Neuronal stem cell (in vitro differentiated cells): ENCODE data around the gene EPHA1.
A peak's percentile ranks its signal among the peaks of the same experiment; 100 is the strongest.
"Not testable (repeated sequence)": the region's sequence is repeated elsewhere in the genome, so short reads cannot be mapped to it uniquely, and the experiment has no call there.

Experiments
- DNase-seq: peaks from one replicate; pipeline ENCODE4 v3.0.0-alpha.2; 2013; ENCODE audit warnings: low spot score
- H2AFZ ChIP-seq: one replicate; pipeline ENCODE4 v1.6.1; 2013; ENCODE audit warnings: mild to moderate bottlenecking, low read length, inconsistent platforms
- H2AK5ac ChIP-seq: 2 replicates; pipeline ENCODE4 v1.6.1; 2013; ENCODE audit warnings: low read depth, mild to moderate bottlenecking, inconsistent platforms, low read length, moderate library complexity, mixed read lengths
- H2BK120ac ChIP-seq: 2 replicates; pipeline ENCODE4 v1.6.1; 2013; ENCODE audit warnings: low read depth, mild to moderate bottlenecking, inconsistent platforms, low read length, moderate library complexity, mixed read lengths
- H2BK12ac ChIP-seq: one replicate; pipeline ENCODE4 v1.6.1; 2013; ENCODE audit warnings: low read length, inconsistent platforms
- H2BK15ac ChIP-seq: 2 replicates; pipeline ENCODE4 v1.6.1; 2013; ENCODE audit warnings: mild to moderate bottlenecking, low read length, inconsistent platforms, mixed read lengths
- H2BK5ac ChIP-seq: one replicate; pipeline ENCODE4 v1.6.1; 2013; ENCODE audit warnings: inconsistent platforms, mild to moderate bottlenecking, low read length, moderate library complexity
- H3K14ac ChIP-seq: one replicate; pipeline ENCODE4 v1.6.1; 2013; ENCODE audit warnings: low read length, inconsistent platforms
- H3K18ac ChIP-seq: 2 replicates; pipeline ENCODE4 v1.6.1; 2013; ENCODE audit warnings: low read length, inconsistent platforms
- H3K23ac ChIP-seq: 2 replicates; pipeline ENCODE4 v1.6.1; 2013; ENCODE audit warnings: low read depth, mild to moderate bottlenecking, mixed read lengths, low read length, inconsistent platforms; ENCODE audit not compliant: poor library complexity
- H3K27ac ChIP-seq: replicated peaks from 3 replicates; pipeline ENCODE4 v1.5.1; 2013; ENCODE audit warnings: low read length, inconsistent platforms
- H3K27me3 ChIP-seq, 3 experiments: 2 replicates each; pipeline ENCODE4 v1.6.1; 2013; ENCODE audit warnings: low read length in 3 of 3, mild to moderate bottlenecking in 2 of 3, inconsistent platforms in 1 of 3, low read depth in 1 of 3, mixed read lengths in 1 of 3, moderate library complexity in 1 of 3; ENCODE audit not compliant: control insufficient read depth in 3 of 3, insufficient read depth in 3 of 3
- H3K36me3 ChIP-seq, 2 donors: replicated peaks in 1 of 2; 2 replicates each; pipeline ENCODE4 v1.6.1; 2013; ENCODE audit warnings: low read length in 2 of 2; ENCODE audit not compliant: control insufficient read depth in 2 of 2, insufficient read depth in 2 of 2
- H3K4ac ChIP-seq: 2 replicates; pipeline ENCODE4 v1.6.1; 2013; ENCODE audit warnings: inconsistent platforms, mild to moderate bottlenecking, low read length, moderate library complexity
- H3K4me1 ChIP-seq, 2 donors: 1 replicate in 1 of 2; 2 replicates in 1 of 2; pipeline ENCODE4 v1.6.1; 2013; ENCODE audit warnings: low read length in 2 of 2, low read depth in 1 of 2; ENCODE audit not compliant: control insufficient read depth in 2 of 2, insufficient read depth in 1 of 2
- H3K4me2 ChIP-seq: one replicate; pipeline ENCODE4 v1.6.1; 2013; ENCODE audit warnings: mild to moderate bottlenecking, low read length, inconsistent platforms; ENCODE audit not compliant: insufficient read depth, poor library complexity, severe bottlenecking
- H3K4me3 ChIP-seq, 2 donors: 2 replicates each; pipeline ENCODE4 v1.5.1; 2013; ENCODE audit warnings: low read length in 2 of 2, mild to moderate bottlenecking in 2 of 2, inconsistent platforms in 1 of 2, moderate library complexity in 1 of 2
- H3K79me1 ChIP-seq: one replicate; pipeline ENCODE4 v1.6.1; 2013; ENCODE audit warnings: low read depth, mild to moderate bottlenecking, inconsistent platforms, low read length, moderate library complexity
- H3K9ac ChIP-seq: one replicate; pipeline ENCODE4 v1.6.1; 2013; ENCODE audit warnings: mild to moderate bottlenecking, low read depth, low read length, inconsistent platforms; ENCODE audit not compliant: poor library complexity
- H3K9me3 ChIP-seq, 2 donors: replicated peaks in 1 of 2; 2 replicates each; pipeline versions ENCODE3 to v1.6.1; 2013; ENCODE audit warnings: low read length in 2 of 2, mild to moderate bottlenecking in 2 of 2, inconsistent platforms in 1 of 2, low read depth in 1 of 2, mixed read lengths in 1 of 2, moderate library complexity in 1 of 2; ENCODE audit not compliant: control insufficient read depth in 2 of 2, insufficient read depth in 1 of 2
- H4K8ac ChIP-seq: one replicate; pipeline ENCODE4 v1.6.1; 2013; ENCODE audit warnings: low read depth, mild to moderate bottlenecking, inconsistent platforms, low read length, moderate library complexity
- H4K91ac ChIP-seq: one replicate; pipeline ENCODE4 v1.6.1; 2013; ENCODE audit warnings: low read length, low read depth, mild to moderate bottlenecking, inconsistent platforms; ENCODE audit not compliant: poor library complexity
- WGBS, 2 donors: extraction: QIAGEN DNeasy Blood & Tissue Kit; methylation state at CpG; one replicate each; pipeline ENCODE4 v1.1.7; 2013; ENCODE audit warnings: missing lambda C conversion rate in 2 of 2, mixed read lengths in 1 of 2; ENCODE audit not compliant: insufficient read length in 2 of 2, insufficient replicate concordance in 1 of 2; ENCODE audit errors: extremely low coverage in 2 of 2; 5-methylcytosine and 5-hydroxymethylcytosine counted together

The EPHA1 gene

DNA sequence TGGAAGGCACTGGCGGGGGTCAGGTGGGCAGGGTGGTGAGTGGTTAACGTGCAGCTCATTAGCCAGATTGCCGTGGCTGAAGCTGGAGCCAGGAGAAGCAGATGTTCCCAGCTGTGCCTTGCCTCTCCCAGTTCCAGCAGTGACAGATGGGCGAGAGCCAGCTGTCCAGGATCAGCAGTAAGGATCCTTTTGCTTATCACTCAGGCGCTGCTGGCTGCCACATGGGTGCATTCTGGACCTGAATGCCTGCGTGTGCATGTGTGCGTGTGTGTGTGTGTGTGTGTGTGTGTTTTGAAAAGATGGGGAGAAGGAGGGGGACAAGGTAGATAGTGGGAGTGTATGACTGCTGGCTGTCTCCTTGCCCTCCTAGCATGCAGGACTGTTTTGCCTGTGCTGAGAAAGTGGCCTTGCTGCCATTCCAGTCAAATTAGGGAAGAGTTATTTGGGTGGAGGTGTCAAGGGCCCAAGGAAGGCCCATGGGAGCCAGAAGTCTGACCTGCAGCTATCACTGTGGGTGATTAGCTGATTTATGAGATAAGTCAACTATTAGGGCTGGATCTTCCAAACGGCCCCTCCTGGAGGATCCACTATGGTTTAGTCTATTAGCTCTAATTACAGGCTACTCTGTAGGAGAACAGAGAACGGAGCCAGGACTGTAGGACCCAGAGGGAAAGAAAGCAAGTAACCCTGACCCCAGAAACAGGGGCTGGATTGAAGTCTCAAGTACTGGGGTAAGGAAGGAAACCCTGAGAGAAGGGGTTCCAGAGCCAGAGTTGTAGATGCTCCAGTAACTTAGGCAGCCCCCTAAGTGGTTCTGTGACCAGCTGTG, 3.3 kb downstream of the EPHA1 start:
- Histone ChIP-seq H2BK12ac (no peak overlapping the region), H3K36me3 (no peaks in the 10 kb centered on the region), H3K4me3 (no peak overlapping the region), H2BK15ac (no peak overlapping the region), H3K79me1 (no peaks in the 10 kb centered on the region), H3K9ac (peak overlapping the region; percentile 30), H3K9me3 (no peaks in the 10 kb centered on the region), H2AK5ac (peak overlapping the region; percentile 33), H3K4me1 (peaks cover 9 to 15% of the 10 kb centered on the region in 2 donors), H3K27me3 (peaks cover 0 to 11% (median 0%) of the 10 kb centered on the region in 3 experiments), H2BK120ac (no peak overlapping the region), H2BK5ac (no peak overlapping the region), H3K14ac (no peak overlapping the region), H3K23ac (no peak overlapping the region), H3K4me2 (no peak overlapping the region), H4K8ac (no peak overlapping the region), H2AFZ (peak overlapping the region; percentile 51), H4K91ac (no peak overlapping the region), H3K4ac (no peak overlapping the region), H3K18ac (no peak overlapping the region), H3K27ac (no peak overlapping the region)
- no peak for DNase-seq
- WGBS, 2 donors, result no CpG with 5 or more reads among the region's 9 CpGs

DNA sequence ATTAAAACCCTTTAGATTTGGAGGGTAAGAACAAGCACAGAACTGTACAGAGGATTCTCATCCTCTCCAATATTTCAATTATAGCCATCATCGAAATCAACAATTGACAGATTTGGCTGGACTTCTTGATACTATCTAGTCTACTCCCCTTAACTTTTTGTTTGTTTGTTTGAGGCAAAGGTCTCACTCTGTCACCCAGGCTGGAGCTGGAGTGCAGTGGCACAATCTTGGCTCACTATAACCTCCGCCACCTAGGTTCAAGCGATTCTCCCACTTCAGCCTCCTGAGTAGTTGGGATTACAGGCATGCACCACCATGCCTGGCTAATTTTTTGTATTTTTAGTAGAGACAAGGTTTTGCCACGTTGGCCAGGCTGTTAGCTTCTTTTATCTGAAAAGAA, 6.4 kb downstream of the EPHA1 start:
- not testable (repeated sequence) for H3K23ac ChIP-seq, H3K27me3 ChIP-seq, H2BK15ac ChIP-seq, H3K4me1 ChIP-seq, H3K9me3 ChIP-seq, H3K14ac ChIP-seq, H2BK5ac ChIP-seq, H3K4me2 ChIP-seq, H3K79me1 ChIP-seq, H3K27ac ChIP-seq, H3K4me3 ChIP-seq, H3K18ac ChIP-seq, H2BK12ac ChIP-seq, H2AFZ ChIP-seq, H2AK5ac ChIP-seq, H3K9ac ChIP-seq, H4K8ac ChIP-seq, H3K36me3 ChIP-seq, DNase-seq, H4K91ac ChIP-seq, H2BK120ac ChIP-seq, H3K4ac ChIP-seq
- WGBS, 2 donors, result no CpG with 5 or more reads among the region's 4 CpGs

DNA sequence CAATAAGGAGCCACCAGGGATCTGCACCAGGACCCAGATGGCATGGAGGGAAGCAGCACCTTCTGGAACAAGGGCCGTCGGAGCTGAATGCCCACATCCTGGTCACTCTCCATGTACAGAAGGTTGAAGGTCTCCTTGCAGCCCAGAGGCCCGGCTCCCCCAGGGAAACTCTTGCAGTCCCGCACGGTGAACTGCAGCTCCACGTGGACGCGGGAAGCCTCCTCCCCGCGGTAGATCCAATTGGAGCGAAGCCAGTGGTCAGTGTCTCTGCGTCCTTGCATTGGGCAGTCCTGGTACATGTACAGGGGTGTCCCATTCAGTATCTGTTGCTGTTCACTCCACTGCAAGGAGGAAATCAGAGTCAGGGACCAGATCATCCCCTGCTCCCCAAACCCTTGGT, 7.4 kb downstream of the EPHA1 start:
- Histone ChIP-seq H3K4me1 (peaks cover 2 to 9% of the 10 kb centered on the region in 2 donors), H3K36me3 (no peaks in the 10 kb centered on the region), H3K9me3 (no peaks in the 10 kb centered on the region), H4K91ac (no peak overlapping the region), H2BK12ac (no peak overlapping the region), H2BK15ac (no peak overlapping the region), H3K14ac (no peak overlapping the region), H2BK120ac (no peak overlapping the region), H3K9ac (no peak overlapping the region), H3K27ac (no peak overlapping the region), H3K18ac (peak overlapping the region; percentile 4), H2AK5ac (no peak overlapping the region), H3K23ac (no peak overlapping the region), H3K79me1 (no peaks in the 10 kb centered on the region), H3K4me2 (no peak overlapping the region), H3K4me3 (no peak overlapping the region), H2AFZ (no peak overlapping the region), H3K27me3 (no peaks in the 10 kb centered on the region), H3K4ac (no peak overlapping the region), H2BK5ac (no peak overlapping the region), H4K8ac (no peak overlapping the region)
- no CpG with 5 or more reads among the region's 12 CpGs for WGBS, 2 donors
- no peak for DNase-seq

DNA sequence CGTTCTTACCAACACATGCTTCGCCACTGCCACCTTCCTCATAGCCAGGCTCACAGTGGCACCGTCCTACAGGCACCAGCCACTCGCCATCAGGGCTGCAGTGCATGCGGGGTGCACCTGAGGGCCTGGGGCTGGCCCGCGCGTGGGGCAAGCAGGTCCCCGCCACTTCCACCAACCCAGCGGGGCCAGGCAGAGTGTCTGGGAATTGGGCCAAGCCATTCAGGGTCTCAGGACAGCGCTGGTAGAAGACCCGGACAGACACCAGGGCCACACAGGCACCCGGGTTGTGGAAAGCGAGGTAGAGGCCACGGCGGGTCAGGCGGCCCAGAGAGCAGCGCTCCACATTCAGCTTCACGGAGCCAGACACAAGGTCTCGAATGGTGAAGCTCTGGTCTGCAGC, 9.0 kb downstream of the EPHA1 start:
- Histone ChIP-seq H3K4me3 (no peak overlapping the region), H2BK5ac (no peak overlapping the region), H4K91ac (no peak overlapping the region), H3K9ac (no peak overlapping the region), H3K27ac (no peak overlapping the region), H2BK120ac (no peak overlapping the region), H2BK15ac (no peak overlapping the region), H2AK5ac (no peak overlapping the region), H3K23ac (peak overlapping the region; percentile 75), H2BK12ac (no peak overlapping the region), H3K27me3 (no peaks in the 10 kb centered on the region), H3K4me2 (no peak overlapping the region), H4K8ac (no peak overlapping the region), H3K14ac (peak overlapping the region; percentile 12), H3K4me1 (peaks cover 0 to 3% of the 10 kb centered on the region in 2 donors), H3K9me3 (no peaks in the 10 kb centered on the region), H3K18ac (peak overlapping the region; percentile 53), H3K36me3 (no peaks in the 10 kb centered on the region), H2AFZ (no peak overlapping the region), H3K79me1 (no peaks in the 10 kb centered on the region), H3K4ac (no peak overlapping the region)
- no CpG with 5 or more reads among the region's 20 CpGs for WGBS, 2 donors
- DNase-seq, result no peak
